Mesothelial cell of epicardium (in vitro differentiated cells): ENCODE data around the gene COL11A1. TPM values are rescaled to one million over a fixed set of nuclear protein-coding genes. Genes with fewer than 3 reads are reported as not detected.

Experiments used
- DNase-seq, 2 experiments: peaks; one replicate each; pipeline ENCODE4 v3.0.0; 2021; ENCODE audit warnings: low spot score in 2 of 2; ENCODE audit not compliant: unreplicated experiment in 2 of 2
- H3K27ac Mint-ChIP-seq: 2 replicates; pipeline ENCODE4 v1.8.0; 2021; ENCODE audit warnings: mixed read lengths
- H3K27me3 Mint-ChIP-seq: 2 replicates; pipeline ENCODE4 v1.8.0; 2021; ENCODE audit warnings: low read depth, mixed read lengths
- H3K36me3 Mint-ChIP-seq: 2 replicates; pipeline ENCODE4 v1.8.0; 2021; ENCODE audit warnings: mixed read lengths
- H3K4me1 Mint-ChIP-seq: 2 replicates; pipeline ENCODE4 v1.8.0; 2021; ENCODE audit warnings: mixed read lengths
- H3K4me3 Mint-ChIP-seq: 2 replicates; pipeline ENCODE4 v1.8.0; 2021; ENCODE audit warnings: mild to moderate bottlenecking, moderate library complexity, mixed read lengths
- H3K9me3 Mint-ChIP-seq: 2 replicates; pipeline ENCODE4 v1.8.0; 2021; ENCODE audit warnings: mixed read lengths
- CTCF ChIP-seq: fragments of 200-600 bp; sonication (generic); IDR thresholded peaks from one replicate; pipeline ENCODE4 v1.5.0; 2021; ENCODE audit warnings: antibody characterized with exemption; ENCODE audit not compliant: unreplicated experiment
- total RNA-seq: library from RNA; stranded (reverse); gene quantifications from 3 replicates; pipeline ENCODE4 v1.2.1, GENCODE V29; 2021

COL11A1 gene
- total RNA-seq, 1 donor from 2014 or later: 133 TPM

GRCh38 chr1:103120981-103121380 is 12.7 kb upstream of the COL11A1 start:
- H3K36me3 Mint-ChIP-seq: no peaks in the 10 kb centered on the region
- no peaks in the 10 kb centered on the region for H3K4me1 Mint-ChIP-seq

GRCh38 chr1:103112546-103112945 is 4.2 kb upstream of the COL11A1 start:
- no peak for DNase-seq
- Mint-ChIP-seq H3K4me3 (no peak overlapping the region), H3K36me3 (no peaks in the 10 kb centered on the region), H3K4me1 (peaks cover 16% of the 10 kb centered on the region), H3K27me3 (peaks cover under 1% of the 10 kb centered on the region), H3K27ac (no peak overlapping the region), H3K9me3 (peaks cover 6% of the 10 kb centered on the region)
- TF ChIP-seq CTCF: no peak

More at GRCh38 chr1:103120981-103121380, 12.7 kb upstream of the COL11A1 start:
- no peaks in the 10 kb centered on the region for H3K27me3 Mint-ChIP-seq
- no peak overlapping the region for H3K27ac Mint-ChIP-seq
- no peak overlapping the region for H3K4me3 Mint-ChIP-seq
- H3K9me3 Mint-ChIP-seq: peaks cover 21% of the 10 kb centered on the region
- no peak for TF ChIP-seq CTCF
- DNase-seq: no peak

- Mint-ChIP-seq H3K27ac (no peak overlapping the region), H3K4me1 (peaks cover 18% of the 10 kb centered on the region), H3K4me3 (no peak overlapping the region), H3K36me3 (no peaks in the 10 kb centered on the region), H3K9me3 (peaks cover 2% of the 10 kb centered on the region), H3K27me3 (peaks cover 1% of the 10 kb centered on the region)
- TF ChIP-seq CTCF: no peak
- no peak for DNase-seq
Observed at GRCh38 chr1:103111926-103112325, 3.6 kb upstream of the COL11A1 start.

- no peak for DNase-seq
- Mint-ChIP-seq H3K4me3 (no peak overlapping the region), H3K9me3 (no peaks in the 10 kb centered on the region), H3K4me1 (peaks cover 25% of the 10 kb centered on the region), H3K27ac (no peak overlapping the region), H3K27me3 (peaks cover 1% of the 10 kb centered on the region), H3K36me3 (no peaks in the 10 kb centered on the region)
- no peak for TF ChIP-seq CTCF
Observed at GRCh38 chr1:103110701-103111100, 2.4 kb upstream of the COL11A1 start.

- peak overlapping the region; percentile 59 for H3K27ac Mint-ChIP-seq
- H3K4me1 Mint-ChIP-seq: peaks cover 25% of the 10 kb centered on the region
- no peaks in the 10 kb centered on the region for H3K9me3 Mint-ChIP-seq
- H3K36me3 Mint-ChIP-seq: no peaks in the 10 kb centered on the region
- peaks cover 1% of the 10 kb centered on the region for H3K27me3 Mint-ChIP-seq
- H3K4me3 Mint-ChIP-seq: peak overlapping the region; percentile 82
- TF ChIP-seq CTCF: no peak
- no peak for DNase-seq
Observed at GRCh38 chr1:103109311-103109920, 1.1 kb upstream of the COL11A1 start.
